Measurements from ENCODE around the gene MTCH1.

DNA sequence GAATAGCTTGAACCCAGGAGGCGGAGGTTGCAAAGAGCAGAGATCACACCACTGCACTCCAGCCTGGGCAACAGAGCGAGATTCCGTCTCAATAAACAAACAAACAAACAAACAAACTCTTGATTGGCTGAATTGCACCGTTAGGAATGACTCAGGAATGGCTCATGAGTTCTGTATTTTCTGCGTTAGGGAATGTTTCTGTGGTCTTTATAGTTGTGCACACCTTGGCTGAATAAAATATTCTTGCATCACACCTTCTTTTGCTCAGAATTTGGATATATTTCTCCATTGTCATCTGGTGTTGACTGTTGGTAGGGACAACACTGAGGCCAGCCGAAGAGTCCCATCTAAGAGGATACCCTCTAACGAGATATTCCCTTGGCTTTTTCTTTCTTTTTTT is 51.1 kb downstream of the MTCH1 start:
- TF ChIP-seq CTCF (IDR thresholded peaks at IDR 0.05) = no peak
- TF ChIP-seq POLR2A (IDR thresholded peaks at IDR 0.05) = no peak
